T-helper 17 cell (primary cell): ENCODE measurements around the gene TRIM26. TPM values are rescaled to one million over a fixed set of nuclear protein-coding genes. Genes with fewer than 3 reads are reported as not detected.
"Not testable (repeated sequence)": the region's sequence is repeated elsewhere in the genome, so short reads cannot be mapped to it uniquely, and the experiment has no call there.

Experiments
- ATAC-seq: fragments of 150-1000 bp; cut with Tn5 transposase; 2 replicates; pipeline ENCODE4 v1.10.0; 2021; ENCODE audit warnings: mild to moderate bottlenecking, moderate library complexity
- DNase-seq, 3 donors: peaks; one replicate each; pipeline versions ENCODE4 v3.0.0 to v3.0.0-alpha.2; 2020 to 2021
- H3K9me3 ChIP-seq: one replicate; pipeline ENCODE4 v1.7.0; 2013; ENCODE audit warnings: low read length, mild to moderate bottlenecking; ENCODE audit not compliant: control insufficient read depth, poor library complexity, severe bottlenecking
- H3K27ac Mint-ChIP-seq: one replicate; pipeline ENCODE4 v1.8.0; 2022; ENCODE audit warnings: mild to moderate bottlenecking, moderate library complexity, mixed read lengths
- H3K27me3 Mint-ChIP-seq: one replicate; pipeline ENCODE4 v1.8.0; 2022; ENCODE audit warnings: mixed read lengths
- H3K36me3 Mint-ChIP-seq: one replicate; pipeline ENCODE4 v1.8.0; 2022; ENCODE audit warnings: low read depth, mixed read lengths
- H3K4me1 Mint-ChIP-seq: one replicate; pipeline ENCODE4 v1.8.0; 2022; ENCODE audit warnings: mild to moderate bottlenecking, mixed read lengths
- H3K4me3 Mint-ChIP-seq: one replicate; pipeline ENCODE4 v1.8.0; 2022; ENCODE audit warnings: mild to moderate bottlenecking, moderate library complexity, mixed read lengths
- total RNA-seq, 4 donors: library from RNA in 2 of 4; stranded (reverse) in 2 of 4; gene quantifications; one replicate each; pipeline ENCODE4 v1.2.3 and lab custom pipeline; 2022 to 2026

TRIM26 gene
- total RNA-seq, 2 donors from 2014 or later = 51.2 to 63.1 TPM

DNA sequence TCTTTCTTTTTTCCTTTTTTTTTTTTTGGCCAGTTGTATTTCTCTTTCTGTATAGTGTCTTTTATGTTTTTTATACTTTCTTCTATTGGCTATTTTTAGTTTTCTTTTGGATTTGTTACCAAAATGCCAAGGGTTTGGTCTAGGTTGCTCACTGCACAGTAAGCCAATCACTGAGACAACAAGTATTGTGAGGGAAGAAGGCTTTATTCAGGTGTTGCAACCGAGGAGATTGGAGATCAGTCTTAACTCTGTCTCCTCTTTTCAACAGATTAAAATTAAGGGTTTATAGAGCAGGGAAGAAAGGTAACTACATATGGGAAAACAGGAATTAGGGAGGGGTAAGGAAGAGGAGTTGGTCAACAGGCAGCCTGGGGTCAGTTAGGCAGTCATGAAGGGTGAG lies 10.1 kb upstream of the TRIM26 start:
- DNase-seq = no peak
- H3K4me1 Mint-ChIP-seq = peaks cover 13% of the 10 kb centered on the region
- H3K36me3 Mint-ChIP-seq = no peaks in the 10 kb centered on the region
- no peak overlapping the region for H3K27ac Mint-ChIP-seq
- no peak for ATAC-seq
- H3K27me3 Mint-ChIP-seq = no peaks in the 10 kb centered on the region
- no peak overlapping the region for H3K4me3 Mint-ChIP-seq
- no peaks in the 10 kb centered on the region for H3K9me3 ChIP-seq

DNA sequence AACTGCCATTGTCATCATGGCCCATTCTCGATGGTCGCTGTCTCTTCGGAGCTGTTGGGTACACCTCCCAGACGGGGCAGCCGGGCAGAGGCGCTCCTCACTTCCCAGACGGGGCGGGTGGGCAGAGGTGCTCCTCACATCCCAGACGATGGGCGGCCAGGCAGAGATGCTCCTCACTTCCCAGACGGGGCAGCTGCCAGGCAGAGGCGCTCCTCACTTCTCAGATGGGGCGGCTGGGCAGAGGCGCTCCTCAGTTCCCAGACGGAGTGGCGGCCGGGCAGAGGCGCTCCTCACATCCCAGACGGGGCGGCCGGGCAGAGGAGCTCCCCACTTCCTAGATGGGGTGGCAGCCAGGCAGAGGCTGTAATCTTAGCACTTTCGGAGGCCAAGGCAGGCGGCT lies 8.8 kb upstream of the TRIM26 start:
- H3K27ac Mint-ChIP-seq, H3K36me3 Mint-ChIP-seq, DNase-seq, H3K4me1 Mint-ChIP-seq, H3K9me3 ChIP-seq, ATAC-seq, H3K4me3 Mint-ChIP-seq, H3K27me3 Mint-ChIP-seq: not testable (repeated sequence)

DNA sequence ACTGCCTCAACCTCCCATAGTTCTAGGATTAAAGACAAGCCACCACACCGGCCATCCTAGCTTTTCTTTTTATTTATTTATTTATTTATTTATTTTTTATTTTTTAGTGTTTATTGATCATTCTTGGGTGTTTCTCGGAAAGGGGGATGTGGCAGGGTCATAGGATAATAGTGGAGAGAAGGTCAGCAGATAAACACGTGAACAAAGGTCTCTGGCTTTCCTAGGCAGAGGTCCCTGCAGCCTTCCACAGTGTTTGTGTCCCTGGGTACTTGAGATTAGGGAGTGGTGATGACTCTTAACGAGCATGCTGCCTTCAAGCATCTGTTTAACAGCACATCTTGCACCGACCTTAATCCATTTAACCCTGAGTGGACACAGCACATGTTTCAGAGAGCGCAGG lies 8.2 kb upstream of the TRIM26 start:
- not testable (repeated sequence) for H3K27me3 Mint-ChIP-seq, DNase-seq, H3K4me3 Mint-ChIP-seq, H3K4me1 Mint-ChIP-seq, H3K27ac Mint-ChIP-seq, H3K9me3 ChIP-seq, ATAC-seq, H3K36me3 Mint-ChIP-seq

DNA sequence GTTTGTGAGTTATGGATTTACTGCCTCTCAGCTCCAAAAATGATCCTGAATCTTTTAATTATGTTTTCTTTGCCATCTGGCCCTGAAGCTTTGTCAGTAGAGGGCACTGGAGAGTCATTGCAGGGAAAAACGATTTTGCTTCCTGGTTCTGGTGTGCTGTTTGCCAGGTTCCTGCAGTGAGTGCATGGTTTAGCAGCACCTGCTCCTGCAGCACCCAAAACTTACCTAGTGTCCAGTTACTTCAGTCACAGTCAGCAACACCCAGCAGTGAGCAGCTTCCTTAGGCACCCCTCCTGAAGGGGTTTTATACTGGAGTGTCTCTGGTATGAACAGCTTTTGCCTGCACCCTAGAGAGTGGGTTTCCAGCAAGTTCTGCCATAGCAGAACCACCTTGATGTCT lies 6.0 kb upstream of the TRIM26 start:
- ATAC-seq (peak; percentile 68), DNase-seq (peak in 1 of 3 donors; percentile 27)
- H3K36me3 Mint-ChIP-seq = no peaks in the 10 kb centered on the region
- H3K27ac Mint-ChIP-seq = no peak overlapping the region
- peaks cover 20% of the 10 kb centered on the region for H3K4me1 Mint-ChIP-seq
- no peak overlapping the region for H3K4me3 Mint-ChIP-seq
- no peaks in the 10 kb centered on the region for H3K9me3 ChIP-seq
- H3K27me3 Mint-ChIP-seq = no peaks in the 10 kb centered on the region

DNA sequence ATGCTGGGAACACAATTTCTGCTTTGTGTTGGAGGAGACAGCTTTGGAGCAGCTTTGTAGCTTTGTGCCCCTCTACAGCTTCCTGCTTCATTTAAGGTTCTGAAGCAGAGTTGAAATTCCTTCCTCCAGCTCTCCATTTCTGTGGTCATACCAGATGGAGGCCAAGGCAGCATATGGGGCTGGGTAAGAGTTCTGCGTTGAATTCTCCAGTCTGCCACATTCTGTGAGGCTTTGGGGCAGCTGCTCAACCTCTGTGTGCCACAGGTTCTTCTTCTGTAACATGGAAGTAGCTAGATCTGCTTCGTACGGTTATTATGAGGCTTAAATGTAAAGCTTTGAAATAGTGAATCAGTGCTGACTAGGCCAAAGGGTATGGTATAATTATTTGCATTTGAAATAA lies 2.9 kb upstream of the TRIM26 start:
- Mint-ChIP-seq H3K27me3 (no peaks in the 10 kb centered on the region), H3K4me1 (peaks cover 36% of the 10 kb centered on the region), H3K27ac (no peak overlapping the region), H3K4me3 (no peak overlapping the region), H3K36me3 (peaks cover 3% of the 10 kb centered on the region)
- no peak for DNase-seq
- H3K9me3 ChIP-seq = no peaks in the 10 kb centered on the region
- ATAC-seq = no peak

DNA sequence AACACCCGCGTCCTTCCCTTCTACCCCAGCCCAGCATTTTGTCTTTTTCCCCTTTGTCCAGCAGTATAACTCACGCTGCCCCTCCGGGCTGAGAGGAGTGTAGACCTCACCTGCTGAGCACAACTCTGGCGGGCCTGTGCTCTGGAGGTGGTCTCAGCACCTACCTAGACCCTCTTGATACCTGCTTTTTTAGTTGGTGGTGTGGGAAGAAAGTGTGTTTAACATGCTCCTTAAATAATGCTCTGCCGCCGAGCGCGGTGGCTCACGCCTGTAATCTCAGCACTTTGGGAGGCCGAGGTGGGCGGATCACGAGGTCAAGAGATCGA lies 1.4 kb upstream of the TRIM26 start:
- DNase-seq (no peak), ATAC-seq (no peak)
- H3K27ac Mint-ChIP-seq = peak overlapping the region; percentile 99
- peak overlapping the region; percentile 98 for H3K4me3 Mint-ChIP-seq
- H3K27me3 Mint-ChIP-seq = no peaks in the 10 kb centered on the region
- no peaks in the 10 kb centered on the region for H3K9me3 ChIP-seq
- H3K36me3 Mint-ChIP-seq = peaks cover 6% of the 10 kb centered on the region
- peaks cover 51% of the 10 kb centered on the region for H3K4me1 Mint-ChIP-seq

DNA sequence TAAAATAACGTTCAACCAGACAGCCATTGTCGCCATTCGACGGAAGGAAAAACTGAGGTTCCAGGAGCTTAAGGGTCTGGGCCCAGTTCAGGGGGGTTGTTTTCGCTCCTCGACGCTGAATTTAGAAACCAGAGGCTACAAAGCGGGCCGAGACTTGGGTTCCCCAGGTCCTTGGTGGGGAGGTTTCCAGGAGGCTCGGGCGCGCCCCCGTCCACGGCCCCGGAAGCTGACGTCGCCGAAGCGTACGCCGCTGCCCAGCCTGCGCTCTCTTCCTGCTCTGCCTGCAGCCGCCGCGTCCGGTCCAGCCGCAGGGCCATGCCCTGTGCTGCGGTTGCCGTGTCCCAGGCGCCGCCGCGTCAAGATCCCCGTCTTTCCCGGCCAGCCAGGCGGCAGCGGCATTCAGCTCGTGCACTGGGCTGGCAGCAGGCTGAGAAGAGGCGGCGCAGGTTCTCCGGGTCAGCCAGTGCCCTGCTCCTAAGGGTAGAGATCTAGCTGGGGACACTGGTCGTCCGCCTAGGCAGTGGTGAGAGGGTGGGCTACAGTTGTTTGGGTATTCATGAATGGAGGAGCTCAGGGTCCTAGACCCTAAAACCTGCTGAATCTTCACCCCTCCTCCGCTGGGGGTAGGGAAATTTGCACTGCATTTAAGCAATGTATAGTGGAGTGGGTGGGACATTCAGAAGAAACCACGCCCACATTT lies 901 bp upstream of the TRIM26 start:
- no peaks in the 10 kb centered on the region for H3K9me3 ChIP-seq
- H3K4me3 Mint-ChIP-seq = peak overlapping the region; percentile 98

DNA sequence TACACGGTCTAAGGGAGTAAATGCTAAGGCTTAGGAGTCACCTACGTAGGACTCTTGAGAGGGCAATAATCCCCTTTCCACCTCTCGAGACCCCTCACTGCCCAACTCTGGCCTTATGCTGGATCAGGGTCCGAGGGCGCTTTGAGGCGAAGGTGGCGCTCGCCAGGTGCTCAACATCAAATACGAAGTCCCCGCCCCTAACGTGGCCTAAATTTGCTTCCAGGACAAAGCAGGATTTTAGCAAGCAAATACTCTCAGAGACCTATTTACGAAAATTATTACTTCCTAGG lies 406 bp upstream of the TRIM26 start:
- no peaks in the 10 kb centered on the region for H3K9me3 ChIP-seq
- DNase-seq = no peak
- H3K36me3 Mint-ChIP-seq = peaks cover 6% of the 10 kb centered on the region
- no peak for ATAC-seq
- peak overlapping the region; percentile 98 for H3K4me3 Mint-ChIP-seq
- no peaks in the 10 kb centered on the region for H3K27me3 Mint-ChIP-seq
- peaks cover 48% of the 10 kb centered on the region for H3K4me1 Mint-ChIP-seq
- peak overlapping the region; percentile 99 for H3K27ac Mint-ChIP-seq

More for the DNA sequence above, 901 bp upstream of the TRIM26 start:
- peaks cover 46% of the 10 kb centered on the region for H3K4me1 Mint-ChIP-seq
- peak; percentile 51 to 72 (median 70) for DNase-seq
- no peaks in the 10 kb centered on the region for H3K27me3 Mint-ChIP-seq
- peak; percentile 62 for ATAC-seq
- H3K36me3 Mint-ChIP-seq = peaks cover 6% of the 10 kb centered on the region
- peak overlapping the region; percentile 99 for H3K27ac Mint-ChIP-seq

DNA sequence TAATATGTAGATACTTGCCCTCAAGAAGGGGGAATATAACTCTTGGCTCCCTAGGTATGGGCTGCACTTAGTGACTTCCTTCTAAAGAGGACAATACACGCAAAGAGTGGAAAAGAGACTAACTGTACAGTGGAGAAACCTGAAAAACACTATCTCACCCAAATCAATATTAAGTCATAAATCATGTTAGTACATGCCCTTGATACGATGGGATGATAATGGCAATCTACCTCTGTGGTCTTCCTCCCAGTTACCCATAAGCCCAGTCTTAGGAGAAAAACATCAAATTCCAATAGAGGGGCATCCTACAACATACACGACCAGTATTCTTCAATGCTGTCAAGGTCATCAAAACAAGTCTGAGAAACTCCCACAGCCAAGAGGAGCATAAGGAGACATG lies 1.3 kb downstream of the TRIM26 start:
- Mint-ChIP-seq H3K4me1 (peaks cover 61% of the 10 kb centered on the region), H3K27me3 (no peaks in the 10 kb centered on the region), H3K36me3 (peaks cover 6% of the 10 kb centered on the region), H3K4me3 (peak overlapping the region; percentile 98), H3K27ac (peak overlapping the region; percentile 99)
- no peaks in the 10 kb centered on the region for H3K9me3 ChIP-seq
- DNase-seq (no peak), ATAC-seq (no peak)

DNA sequence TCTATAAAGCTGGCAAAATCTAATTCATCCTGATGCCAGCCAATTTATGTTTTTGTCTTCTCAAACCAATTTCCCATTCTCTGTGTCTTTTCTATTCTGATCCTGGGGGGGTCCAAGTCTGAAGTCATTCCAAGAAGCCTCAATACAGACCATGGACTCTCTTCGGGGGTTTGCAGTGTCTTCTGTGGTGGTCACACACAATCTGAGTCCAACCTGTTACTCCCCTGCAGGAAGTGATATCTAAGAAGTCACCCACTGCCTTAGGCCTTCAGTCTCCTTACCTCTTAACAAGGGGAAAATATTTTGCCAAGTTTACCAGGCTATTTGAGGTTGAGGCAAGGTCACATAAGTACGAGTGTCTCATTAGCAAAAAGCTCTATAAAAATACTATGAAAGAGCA lies 1.9 kb downstream of the TRIM26 start:
- Mint-ChIP-seq H3K27ac (peak overlapping the region; percentile 99), H3K4me3 (peak overlapping the region; percentile 86), H3K4me1 (peaks cover 67% of the 10 kb centered on the region), H3K36me3 (peaks cover 6% of the 10 kb centered on the region), H3K27me3 (no peaks in the 10 kb centered on the region)
- no peaks in the 10 kb centered on the region for H3K9me3 ChIP-seq
- no peak for DNase-seq
- ATAC-seq = no peak

DNA sequence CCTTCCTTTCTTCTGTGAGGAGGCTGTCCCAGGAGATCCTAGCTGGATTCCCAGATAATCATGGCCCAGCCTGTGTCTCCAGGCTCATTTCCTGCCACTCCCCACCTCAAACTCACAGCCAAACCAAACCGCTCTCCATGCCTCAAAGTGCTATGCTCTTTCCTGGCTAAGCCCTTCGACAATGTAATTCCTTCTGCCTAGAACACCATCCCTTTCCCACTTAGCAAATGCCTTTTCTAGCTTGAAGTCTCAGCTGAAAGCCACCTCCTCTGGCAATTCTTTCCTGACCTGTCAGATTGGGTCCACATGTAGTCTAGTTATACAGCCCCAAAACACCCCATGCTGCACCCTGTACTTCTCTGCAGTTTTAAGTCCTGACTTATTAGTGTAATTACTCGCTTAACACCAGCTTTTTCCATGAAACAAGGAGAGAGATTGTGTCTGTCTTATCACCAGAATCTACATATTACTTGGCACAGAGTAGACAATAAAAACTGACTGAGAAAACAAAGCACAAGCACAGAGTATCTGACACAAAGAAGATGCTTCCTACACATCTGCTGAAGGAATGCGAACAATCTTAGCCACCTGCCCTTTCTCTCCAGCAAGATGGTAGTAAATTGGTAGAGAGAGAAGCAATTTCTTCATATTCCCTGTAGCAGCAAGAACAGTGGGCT lies 5.4 kb downstream of the TRIM26 start:
- Mint-ChIP-seq H3K4me3 (peak overlapping the region; percentile 71), H3K27ac (peak overlapping the region; percentile 89), H3K36me3 (peaks cover 4% of the 10 kb centered on the region), H3K4me1 (peaks cover 61% of the 10 kb centered on the region), H3K27me3 (no peaks in the 10 kb centered on the region)
- no peak for ATAC-seq
- no peaks in the 10 kb centered on the region for H3K9me3 ChIP-seq
- no peak for DNase-seq

DNA sequence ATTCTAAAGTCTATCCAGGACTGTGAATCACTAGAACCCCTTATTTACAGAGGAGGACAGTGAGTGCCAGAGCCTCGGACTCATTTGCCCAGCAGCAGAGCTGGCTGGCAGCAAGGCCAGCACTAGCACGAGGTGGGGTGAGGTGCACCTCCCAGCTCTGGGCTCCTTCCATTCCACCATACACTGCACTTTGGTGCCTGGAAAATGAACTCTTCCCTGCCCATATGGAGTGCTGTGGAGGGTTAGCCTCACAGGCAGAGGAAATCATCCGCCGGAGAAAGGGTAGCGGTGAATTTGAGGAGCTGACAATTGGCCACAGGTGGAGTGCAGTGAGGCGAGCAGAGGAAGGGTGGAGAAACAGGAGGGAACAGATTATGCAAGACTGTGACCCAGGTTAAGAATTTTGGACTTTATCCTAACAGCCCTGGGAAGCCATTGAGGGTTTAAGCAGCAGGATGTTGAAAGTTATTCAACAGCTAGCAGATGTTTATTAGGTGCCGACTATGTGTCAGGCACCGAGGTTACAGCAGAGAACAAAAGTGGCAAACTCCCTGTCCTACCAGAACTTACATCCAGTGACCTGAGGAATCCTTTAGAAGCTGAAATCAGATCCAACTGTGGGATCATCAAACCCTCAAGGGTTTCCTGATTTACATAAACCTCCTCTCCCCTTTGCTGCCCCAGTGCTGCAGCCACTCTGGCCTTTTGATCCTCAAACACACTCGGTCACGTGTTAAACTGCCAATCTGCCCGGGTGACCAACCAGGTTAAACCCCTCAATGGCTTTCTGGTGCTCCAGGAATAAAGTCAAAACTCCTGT lies 6.2 kb downstream of the TRIM26 start:
- Mint-ChIP-seq H3K4me3 (peak overlapping the region; percentile 71), H3K27me3 (no peaks in the 10 kb centered on the region), H3K36me3 (peaks cover 4% of the 10 kb centered on the region), H3K27ac (peak overlapping the region; percentile 89), H3K4me1 (peaks cover 61% of the 10 kb centered on the region)
- ATAC-seq (no peak), DNase-seq (no peak)
- H3K9me3 ChIP-seq = no peaks in the 10 kb centered on the region

DNA sequence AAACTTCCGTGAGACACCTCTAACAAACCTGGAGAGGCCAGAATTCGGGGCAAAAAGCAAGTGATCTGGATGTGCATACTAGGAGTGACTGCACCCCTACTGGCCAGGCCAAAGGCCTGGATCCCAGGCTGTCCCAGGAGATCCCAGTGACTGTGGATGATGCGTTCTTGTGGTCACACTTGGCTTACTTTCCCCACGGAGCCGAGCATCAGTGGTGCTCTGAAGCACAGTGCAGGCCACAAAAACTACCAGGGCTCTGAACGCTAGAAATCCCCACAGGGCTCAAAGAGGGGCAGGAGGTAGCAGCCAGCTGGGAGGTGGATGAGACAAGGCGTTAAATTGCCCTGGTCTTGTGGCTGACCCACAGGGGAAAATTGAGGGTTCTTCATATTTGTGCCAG lies 7.1 kb downstream of the TRIM26 start:
- DNase-seq = no peak
- Mint-ChIP-seq H3K4me3 (no peak overlapping the region), H3K27ac (peak overlapping the region; percentile 78), H3K36me3 (peaks cover 4% of the 10 kb centered on the region), H3K27me3 (no peaks in the 10 kb centered on the region), H3K4me1 (peaks cover 61% of the 10 kb centered on the region)
- ATAC-seq = no peak
- H3K9me3 ChIP-seq = no peaks in the 10 kb centered on the region
